GM23248 (cell line): Measurements from ENCODE around the gene TXNL4B.

Source experiments
- EZH2 ChIP-seq: fragments of 200-600 bp; sonication (generic); IDR thresholded peaks from 2 replicates; pipeline ENCODE4 v1.6.1; 2018; ENCODE audit warnings: antibody characterized with exemption, mild to moderate bottlenecking; ENCODE audit not compliant: insufficient read depth, poor library complexity, severe bottlenecking
- EZH2phosphoT487 ChIP-seq: fragments of 200-600 bp; sonication (generic); IDR thresholded peaks from 2 replicates; pipeline ENCODE4 v1.6.1; 2018; ENCODE audit warnings: antibody characterized with exemption, moderate library complexity, mild to moderate bottlenecking, low read depth; ENCODE audit not compliant: insufficient read depth

DNA sequence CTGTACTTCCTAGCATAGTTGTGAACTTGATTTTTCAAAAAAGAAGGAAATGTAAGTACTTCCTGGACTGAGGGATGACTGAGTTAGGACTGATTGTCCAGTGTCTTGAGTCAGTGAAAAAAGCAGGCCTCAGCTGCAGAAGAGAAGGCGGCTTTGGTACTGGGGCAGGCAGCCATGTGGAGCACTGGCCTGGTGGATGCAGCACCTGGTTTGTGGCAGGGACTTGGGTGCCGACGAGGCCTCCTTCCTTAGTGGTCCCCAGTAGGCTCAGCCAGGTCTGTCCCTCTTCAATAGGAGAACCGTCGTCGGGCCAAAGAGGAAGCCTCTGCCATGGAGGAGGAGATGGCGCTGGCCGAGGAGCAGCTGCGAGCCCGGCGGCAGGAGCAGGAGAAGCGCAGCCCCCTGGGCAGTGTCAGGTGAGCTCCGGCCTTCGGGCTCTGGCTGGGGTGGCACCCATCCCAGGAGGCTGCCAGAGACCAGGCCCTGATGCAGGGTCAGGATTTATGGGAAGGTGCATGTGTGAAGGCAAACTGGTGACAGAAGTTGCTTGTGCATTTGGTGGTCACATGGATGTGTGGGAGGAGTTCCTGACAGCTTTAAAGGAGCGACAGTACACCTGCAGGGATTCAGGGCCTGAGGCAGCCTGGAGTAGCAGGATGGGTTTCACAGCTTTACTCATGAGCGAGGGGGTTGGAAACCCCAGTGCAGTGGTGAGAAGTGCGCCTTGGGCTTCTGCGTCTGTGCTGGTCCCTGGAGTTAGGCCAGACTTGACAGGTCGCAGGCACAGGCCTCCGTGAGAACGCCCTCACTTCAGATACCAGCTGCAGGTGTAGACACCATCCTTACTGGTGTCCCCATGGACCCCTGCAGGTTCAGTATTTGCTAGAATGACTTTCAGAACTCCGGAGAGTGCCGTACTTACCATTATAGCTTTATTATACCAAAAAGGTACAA is 17.5 kb upstream of the TXNL4B start:
- TF ChIP-seq EZH2phosphoT487 (no peak), EZH2 (no peak)
